ENCODE measurements around the gene GOLGA8M.
"Not testable (repeated sequence)": the region's sequence is repeated elsewhere in the genome, so short reads cannot be mapped to it uniquely, and the experiment has no call there.

GOLGA8M gene, protein sequence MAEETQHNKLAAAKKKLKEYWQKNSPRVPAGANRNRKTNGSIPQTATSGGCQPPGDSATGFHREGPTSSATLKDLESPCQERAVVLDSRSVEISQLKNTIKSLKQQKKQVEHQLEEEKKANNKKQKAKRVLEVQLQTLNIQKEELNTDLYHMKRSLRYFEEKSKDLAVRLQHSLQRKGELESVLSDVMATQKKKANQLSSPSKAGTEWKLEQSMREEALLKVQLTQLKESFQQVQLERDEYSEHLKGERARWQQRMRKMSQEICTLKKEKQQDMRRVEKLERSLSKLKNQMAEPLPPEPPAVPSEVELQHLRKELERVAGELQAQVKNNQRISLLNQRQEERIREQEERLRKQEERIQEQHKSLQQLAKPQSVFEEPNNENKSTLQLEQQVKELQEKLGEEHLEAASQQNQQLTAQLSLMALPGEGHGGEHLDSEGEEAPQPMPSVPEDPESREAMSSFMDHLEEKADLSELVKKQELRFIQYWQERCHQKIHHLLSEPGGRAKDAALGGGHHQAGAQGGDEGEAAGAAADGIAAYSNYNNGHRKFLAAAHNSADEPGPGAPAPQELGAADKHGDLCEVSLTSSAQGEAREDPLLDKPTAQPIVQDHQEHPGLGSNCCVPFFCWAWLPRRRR

DNA sequence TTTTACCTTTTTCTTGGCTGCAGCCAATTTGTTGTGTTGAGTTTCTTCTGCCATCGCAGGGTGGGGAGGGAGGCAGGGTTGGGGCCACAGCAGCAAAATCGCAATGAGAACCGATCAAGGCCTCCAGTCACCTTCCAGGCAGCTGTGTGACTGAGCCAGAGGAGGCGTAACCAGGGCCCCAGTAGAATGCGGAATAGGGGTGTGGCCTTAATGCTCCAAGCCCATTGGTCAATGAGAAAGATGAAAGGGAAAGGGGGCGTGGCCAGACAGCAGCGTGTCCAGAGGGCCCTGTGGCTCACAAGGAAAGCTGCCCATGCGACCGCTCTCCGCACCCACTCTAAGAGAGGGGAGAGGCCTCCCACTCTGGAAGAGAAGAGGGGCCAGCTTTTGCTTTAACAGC, at the start of gene GOLGA8M:
GOLGA8M (minus strand) TSS at position 152 of the 400 bp plus-strand sequence; CDS start at position 54, 98 bp downstream.
- DNase-seq; intact Hi-C loops (cut with DNase I): not testable (repeated sequence)

DNA sequence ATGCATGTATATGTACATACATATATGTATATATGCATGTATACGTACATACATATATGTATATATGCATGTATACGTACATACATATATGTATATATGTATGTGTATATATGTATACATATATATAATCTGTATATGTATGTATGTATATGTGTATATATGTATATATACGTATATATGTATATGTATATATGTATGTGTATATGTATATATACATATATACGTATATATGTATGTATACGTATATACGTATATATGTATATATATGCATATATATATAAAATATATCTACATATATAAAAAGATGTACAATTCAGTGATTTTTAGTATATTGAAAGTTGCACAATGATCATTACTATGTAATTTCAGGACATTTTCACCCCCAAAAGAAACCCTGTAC, 30.7 kb upstream of the GOLGA8M start:
- intact Hi-C loops (cut with DNase I); DNase-seq: not testable (repeated sequence)

- intact Hi-C loops (cut with DNase I); DNase-seq: not testable (repeated sequence)
Measured at GRCh38 chr15:28738590-28739292, 26.5 kb upstream of the GOLGA8M start.

DNA sequence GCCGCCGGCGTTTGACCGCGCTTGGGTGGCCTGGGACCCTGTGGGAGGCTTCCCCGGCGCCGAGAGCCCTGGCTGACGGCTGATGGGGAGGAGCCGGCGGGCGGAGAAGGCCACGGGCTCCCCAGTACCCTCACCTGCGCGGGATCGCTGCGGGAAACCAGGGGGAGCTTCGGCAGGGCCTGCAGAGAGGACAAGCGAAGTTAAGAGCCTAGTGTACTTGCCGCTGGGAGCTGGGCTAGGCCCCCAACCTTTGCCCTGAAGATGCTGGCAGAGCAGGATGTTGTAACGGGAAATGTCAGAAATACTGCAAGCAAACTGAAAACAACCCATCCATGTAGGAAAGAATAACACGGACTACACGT, 26.0 kb upstream of the GOLGA8M start:
- intact Hi-C loops (cut with DNase I); DNase-seq: not testable (repeated sequence)

- peak in 35 of 42 donors; percentile 8 to 76 (median 41) for DNase-seq
- intact Hi-C loops (cut with DNase I) = not testable (repeated sequence)
Measured at GRCh38 chr15:28737521-28738199, 25.4 kb upstream of the GOLGA8M start.

- intact Hi-C loops (cut with DNase I) = not testable (repeated sequence)
- DNase-seq = peak in 36 of 42 donors; percentile 15 to 85 (median 50)
Measured at GRCh38 chr15:28728061-28728460, 15.8 kb upstream of the GOLGA8M start.

DNA sequence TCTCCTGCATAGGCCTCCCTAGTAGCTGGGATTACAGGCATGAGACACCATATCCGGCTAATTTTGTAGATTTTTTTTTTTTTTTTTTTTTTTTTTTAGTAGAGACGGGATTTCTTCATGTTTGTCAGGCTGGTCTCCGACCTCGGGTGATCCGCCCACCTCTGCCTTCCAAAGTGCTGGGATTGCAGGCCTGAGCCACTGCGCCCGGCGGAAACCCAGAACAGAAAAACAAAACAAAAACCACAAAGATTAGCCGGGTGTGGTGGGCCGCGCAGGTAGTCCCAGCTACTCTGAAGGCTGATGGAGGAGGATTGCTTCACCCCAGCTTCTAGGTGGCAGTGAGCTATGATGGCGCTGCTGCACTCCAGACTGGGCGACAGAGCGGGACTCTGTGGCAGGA, 14.8 kb upstream of the GOLGA8M start:
- intact Hi-C loops (cut with DNase I); DNase-seq: not testable (repeated sequence)

DNA sequence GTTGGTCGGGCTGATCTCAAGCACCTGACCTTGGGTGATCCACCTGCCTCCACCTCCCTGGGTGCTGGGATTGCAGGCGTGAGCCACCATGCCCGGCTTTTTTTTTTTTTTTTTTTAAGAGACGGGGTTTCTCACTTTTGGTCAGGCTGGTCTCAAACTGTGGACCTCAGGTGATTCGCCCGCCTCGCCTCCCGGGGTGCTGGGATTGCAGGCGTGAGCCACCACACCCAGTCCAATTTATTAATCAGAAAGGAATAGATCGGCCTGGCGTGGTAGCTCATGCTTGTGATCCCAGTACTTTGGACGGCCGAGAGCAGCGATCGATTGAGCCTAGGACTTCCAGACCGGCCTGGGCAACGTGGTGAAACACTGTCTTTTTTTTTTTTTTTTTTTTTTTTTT, 13.9 kb upstream of the GOLGA8M start:
- intact Hi-C loops (cut with DNase I) = no loop called here
- no peak for DNase-seq

- DNase-seq = no peak
- intact Hi-C loops (cut with DNase I) = no loop called here
Measured at GRCh38 chr15:28725556-28725955, 13.3 kb upstream of the GOLGA8M start.

- intact Hi-C loops (cut with DNase I); DNase-seq: not testable (repeated sequence)
Measured at GRCh38 chr15:28723986-28724385, 11.8 kb upstream of the GOLGA8M start.

- intact Hi-C loops (cut with DNase I); DNase-seq: not testable (repeated sequence)
Measured at GRCh38 chr15:28719626-28720025, 7.4 kb upstream of the GOLGA8M start.

GRCh38 chr15:28718576-28718975, 6.4 kb upstream of the GOLGA8M start:
- DNase-seq; intact Hi-C loops (cut with DNase I): not testable (repeated sequence)

DNA sequence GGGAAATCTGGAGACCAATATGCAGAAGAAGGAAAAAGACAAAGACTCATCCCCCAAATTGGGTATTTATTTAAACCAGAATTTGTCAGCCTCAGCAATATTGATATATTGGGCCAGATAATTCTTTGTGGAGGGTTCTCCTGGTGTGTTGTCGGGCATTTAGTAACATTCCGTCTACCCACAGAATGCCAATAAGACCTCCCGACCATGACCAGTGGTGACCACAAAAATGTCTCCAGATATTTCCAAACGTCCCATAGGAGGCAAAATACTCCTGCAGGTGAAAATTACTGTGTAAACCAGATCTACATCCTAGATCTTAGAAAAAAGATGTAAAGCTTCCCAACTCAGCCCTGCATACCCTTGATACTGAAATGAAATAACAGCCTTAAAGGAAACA, 2.0 kb upstream of the GOLGA8M start:
- DNase-seq; intact Hi-C loops (cut with DNase I): not testable (repeated sequence)

GRCh38 chr15:28703927-28704326, 8.3 kb downstream of the GOLGA8M start:
- DNase-seq; intact Hi-C loops (cut with DNase I): not testable (repeated sequence)

GRCh38 chr15:28702427-28702826, 9.8 kb downstream of the GOLGA8M start:
- DNase-seq; intact Hi-C loops (cut with DNase I): not testable (repeated sequence)

DNA sequence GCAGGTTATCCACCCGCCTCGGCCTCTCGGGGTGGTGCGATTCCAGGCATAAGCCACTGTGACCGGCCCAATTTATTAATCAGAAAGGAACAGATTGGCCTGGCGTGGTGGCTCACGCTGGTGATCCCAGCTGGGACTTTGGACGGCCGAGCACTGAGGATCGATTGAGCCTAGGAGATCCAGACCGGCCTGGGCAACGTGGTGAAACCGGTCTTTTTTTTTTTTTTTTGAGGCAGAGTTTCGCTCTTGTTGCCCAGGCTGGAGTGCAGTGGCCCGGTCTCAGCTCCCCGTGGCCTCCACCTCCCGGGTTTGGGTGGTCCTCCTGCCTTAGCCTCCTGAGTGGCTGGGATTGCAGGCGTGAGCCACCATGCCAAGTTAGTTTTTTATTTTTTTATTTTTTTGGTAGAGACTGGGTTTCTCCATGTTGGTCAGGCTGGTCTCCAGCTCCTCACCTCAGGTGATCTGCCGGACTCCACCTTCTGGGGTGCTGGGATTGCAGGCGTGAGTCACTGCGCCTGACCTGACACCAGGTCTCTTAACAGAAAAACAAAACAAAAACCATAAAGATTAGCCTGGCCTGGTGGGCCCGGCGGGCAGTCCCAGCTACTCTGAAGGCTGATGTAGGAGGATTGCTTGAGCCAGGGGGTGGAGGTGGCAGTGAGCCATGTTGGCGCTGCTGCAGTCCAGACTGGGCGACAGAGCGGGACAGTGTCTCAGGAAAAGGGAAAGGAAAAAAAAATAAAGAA, 18.0 kb downstream of the GOLGA8M start:
- peak in 13 of 42 donors; percentile 1 to 51 (median 11) for DNase-seq
- intact Hi-C loops (cut with DNase I) = not testable (repeated sequence)

DNA sequence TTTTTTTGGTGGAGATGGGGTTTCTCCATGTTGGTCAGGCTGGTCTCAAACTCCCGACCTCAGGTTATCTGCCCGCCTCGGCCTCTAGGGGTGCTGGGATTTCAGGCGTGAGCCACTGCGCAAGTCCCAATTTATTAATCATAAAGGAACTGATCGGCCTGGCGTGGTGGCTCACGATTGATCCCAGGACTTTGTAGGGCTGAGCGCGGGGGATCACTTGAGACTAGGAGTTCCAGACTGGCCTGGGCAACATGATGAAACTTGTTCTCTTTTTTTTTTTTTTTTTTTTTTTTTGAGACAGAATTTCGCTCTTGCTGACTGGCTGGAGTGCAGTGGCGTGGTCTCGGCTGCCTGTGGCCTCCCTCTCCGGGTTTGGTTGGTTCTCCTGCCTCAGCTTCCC, 19.2 kb downstream of the GOLGA8M start:
- DNase-seq; intact Hi-C loops (cut with DNase I): not testable (repeated sequence)

DNA sequence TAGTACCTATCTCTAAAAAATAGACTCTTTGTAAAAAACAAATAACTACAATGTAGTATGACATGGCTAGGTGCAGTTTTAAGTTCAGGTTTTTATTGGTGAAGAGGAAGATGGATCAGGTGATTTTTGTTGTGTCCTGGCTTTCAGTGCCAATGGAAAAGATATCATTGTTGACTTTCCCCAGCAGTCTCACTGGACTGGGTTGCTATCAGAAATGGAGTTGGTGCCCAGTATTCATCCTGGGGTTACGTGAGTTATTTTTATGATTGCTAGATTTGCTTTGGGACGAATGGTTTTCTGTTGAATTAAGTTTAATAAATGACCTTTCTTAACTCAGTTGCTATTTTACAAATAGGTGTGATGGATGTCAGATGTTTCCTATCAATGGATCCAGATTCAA, 38.7 kb downstream of the GOLGA8M start:
- intact Hi-C loops (cut with DNase I); DNase-seq: not testable (repeated sequence)
